K562 (cell line): ENCODE results near the gene GNG3. TPM values are rescaled to one million over a fixed set of nuclear protein-coding genes. Genes with fewer than 3 reads are reported as not detected.

Experiments used
- ATAC-seq: fragments of 200-7000 bp; cut with Tn5 transposase; 3 replicates; pipeline ENCODE4 v1.9.1; 2020; ENCODE audit warnings: moderate library complexity
- BruUV-seq: library from RNA; stranded (reverse); fragments of 400-500 nt; replicated peaks from 2 replicates; lab custom pipeline; 2021; lab: Mats Ljungman, UMichigan
- CTCF ChIA-PET: fragments of 300-600 bp; formaldehyde crosslinking; extraction: SDS; loops from one replicate; lab custom pipeline; 2021; ENCODE audit warnings: low intra/inter-chr PET ratio; lab: Yijun Ruan, JAX
- POLR2A ChIA-PET: fragments of 300-600, 350-650 bp; sonication (Branson Sonifier 250); formaldehyde crosslinking; extraction: SDS; loops from one replicate; lab custom pipeline; 2021; ENCODE audit warnings: antibody characterized with exemption, inconsistent platforms; lab: Yijun Ruan, JAX
- DNase-seq, 4 experiments: peaks; one replicate each; pipeline versions ENCODE4 v3.0.0 to v3.0.0-alpha.2; 2011 to 2018; ENCODE audit warnings: low spot score in 3 of 4, mixed read lengths in 3 of 4; ENCODE audit errors: extremely low read depth in 1 of 4
- FAIRE-seq: peaks from 2 replicates; lab custom pipeline; 2011; peaks lifted over from hg19 to GRCh38; lab: Jason Lieb, UNC
- H2AFZ ChIP-seq: 2 replicates; pipeline ENCODE4 v1.6.0; 2011; ENCODE audit warnings: low read depth, low read length, control low read depth, inconsistent platforms
- H3K27ac ChIP-seq: fragments of 200-600 bp; 3 replicates; pipeline ENCODE4 v1.8.0; 2011; ENCODE audit warnings: low read depth, mild to moderate bottlenecking, control low read depth, inconsistent platforms, low read length, moderate library complexity, mixed read lengths; ENCODE audit errors: extremely low read depth
- H3K27me3 ChIP-seq, 2 experiments: fragments of 300-600 bp in 1 of 2; 2 replicates in 1 of 2; 3 replicates in 1 of 2; pipeline versions ENCODE4 v1.6.0 to v1.8.0; 2011; ENCODE audit warnings: inconsistent platforms in 2 of 2, low read length in 2 of 2, mild to moderate bottlenecking in 1 of 2, mixed read lengths in 1 of 2, moderate library complexity in 1 of 2; ENCODE audit not compliant: control insufficient read depth in 2 of 2, insufficient read depth in 2 of 2
- H3K36me3 ChIP-seq: fragments of 300-600 bp; 3 replicates; pipeline ENCODE4 v1.8.0; 2011; ENCODE audit warnings: mild to moderate bottlenecking, low read length, inconsistent platforms; ENCODE audit not compliant: control insufficient read depth, insufficient read depth
- H3K4me1 ChIP-seq, 2 experiments: fragments of 200-600 bp in 1 of 2; replicated peaks in 1 of 2; 2 replicates in 1 of 2; 3 replicates in 1 of 2; pipeline versions ENCODE4 v1.5.1 to v1.8.0; 2011; ENCODE audit warnings: inconsistent platforms in 2 of 2, low read length in 2 of 2, mild to moderate bottlenecking in 1 of 2, mixed read lengths in 1 of 2, moderate library complexity in 1 of 2; ENCODE audit not compliant: control insufficient read depth in 2 of 2, insufficient read depth in 2 of 2
- H3K4me2 ChIP-seq: 2 replicates; pipeline ENCODE4 v1.6.1; 2011; ENCODE audit warnings: low read length, control low read depth, inconsistent platforms, mixed read lengths; ENCODE audit not compliant: insufficient read depth
- H3K4me3 ChIP-seq: fragments of 200-600 bp; sonication (generic), shearing (Covaris generic); 2 replicates; pipeline ENCODE4 v1.5.1; 2016; ENCODE audit warnings: control low read depth, inconsistent platforms
- H3K79me2 ChIP-seq: fragments of 200-600 bp; 3 replicates; pipeline ENCODE4 v1.8.0; 2011; ENCODE audit warnings: low read length, inconsistent platforms; ENCODE audit not compliant: control insufficient read depth, insufficient read depth
- H3K9ac ChIP-seq, 2 experiments: 2 replicates each; pipeline versions ENCODE4 v1.6.0 to v1.6.1; 2011; ENCODE audit warnings: low read depth in 2 of 2, low read length in 2 of 2, control low read depth in 1 of 2, inconsistent platforms in 1 of 2, mild to moderate bottlenecking in 1 of 2, mixed read lengths in 1 of 2; ENCODE audit not compliant: insufficient read depth in 1 of 2
- H3K9me1 ChIP-seq: one replicate; pipeline ENCODE4 v1.6.0; 2011; ENCODE audit warnings: inconsistent platforms, mild to moderate bottlenecking, low read length, moderate library complexity; ENCODE audit not compliant: control insufficient read depth, insufficient read depth
- H3K9me3 ChIP-seq: replicated peaks from 2 replicates; pipeline ENCODE4 v1.5.1; 2011; ENCODE audit warnings: low read depth, low read length, inconsistent platforms; ENCODE audit not compliant: control insufficient read depth, insufficient read depth
- H4K20me1 ChIP-seq: replicated peaks from 2 replicates; pipeline ENCODE4 v1.6.1; 2011; ENCODE audit warnings: low read length, inconsistent platforms, mixed read lengths; ENCODE audit not compliant: control insufficient read depth, insufficient read depth
- TEAD1 ChIP-seq, 2 experiments: fragments of 450-650 bp in 1 of 2; sonication (generic) in 1 of 2; formaldehyde crosslinking; IDR thresholded peaks; 2 replicates each; pipeline versions ENCODE4 v1.4.0 to v1.8.0; 2020 to 2022; ENCODE audit warnings: mild to moderate bottlenecking in 2 of 2, missing genetic modification reagents in 1 of 2
- ZNF407 ChIP-seq: fragments of 450-650 bp; IDR thresholded peaks from 2 replicates; pipeline ENCODE4 v1.6.1; 2016; ENCODE audit warnings: low read depth
- WGBS: fragments of 100-300 bp; shearing (Covaris generic); methylation state at CpG from one replicate; pipeline ENCODE4 v1.1.6; 2016; ENCODE audit warnings: low coverage, mixed read lengths; ENCODE audit not compliant: insufficient coverage; ENCODE audit errors: missing lambda C conversion rate; 5-methylcytosine and 5-hydroxymethylcytosine counted together
- in situ Hi-C: fragments of 300-500 bp; cut with MboI; formaldehyde crosslinking; loops from 4 replicates; pipeline ENCODE4 v1.15.0; 2018; ENCODE audit warnings: inconsistent platforms, mixed read lengths
- intact Hi-C: fragments of 100-400 bp; cut with micrococcal nuclease; formaldehyde crosslinking; loops from 2 replicates; pipeline ENCODE4 v1.14.2; 2022
- polyA plus RNA-seq, 8 experiments: library from polyadenylated mRNA; depleted of rRNA in 4 of 8; stranded (reverse) in 5 of 8; unstranded in 3 of 8; fragments of >200 nt; fragmentation: Nextera tagmentation in 2 of 8; fragmentation: Illumina TruSeq in 1 of 8; extraction: Ambion mirVana in 2 of 8; extraction: Trizol in 1 of 8; gene quantifications; 2 replicates each; pipeline versions ENCODE4 v1.2.1 to v1.2.3, GENCODE V29; 2011 to 2014; ENCODE audit warnings: inconsistent platforms in 1 of 8, missing spikeins in 1 of 8
- total RNA-seq, 7 experiments: library from RNA; depleted of rRNA in 6 of 7; stranded (reverse); fragments of >200 nt in 6 of 7; fragmentation: Illumina TruSeq in 2 of 7; extraction: Trizol in 2 of 7; gene quantifications; 2 replicates each; pipeline versions ENCODE4 v1.2.1 to v1.2.3, GENCODE V29; 2011 to 2021; ENCODE audit warnings: low replicate concordance in 1 of 7
- TF ChIP-seq, protein P1 (sequence below): sonication (generic); formaldehyde crosslinking; IDR thresholded peaks from 2 replicates; pipeline ENCODE4 v1.8.0; 2023; ENCODE audit warnings: mild to moderate bottlenecking, missing genetic modification reagents
- TF ChIP-seq, protein P2 (sequence below): sonication (generic); IDR thresholded peaks from 2 replicates; pipeline ENCODE4 v1.6.1; 2016

Gene GNG3
- total and polyA plus RNA-seq, 9 of the 15 experiments (the other 6 are each of a cell fraction or from before 2014, with no cell fraction given): 0.07 TPM; not detected in 8

DNA sequence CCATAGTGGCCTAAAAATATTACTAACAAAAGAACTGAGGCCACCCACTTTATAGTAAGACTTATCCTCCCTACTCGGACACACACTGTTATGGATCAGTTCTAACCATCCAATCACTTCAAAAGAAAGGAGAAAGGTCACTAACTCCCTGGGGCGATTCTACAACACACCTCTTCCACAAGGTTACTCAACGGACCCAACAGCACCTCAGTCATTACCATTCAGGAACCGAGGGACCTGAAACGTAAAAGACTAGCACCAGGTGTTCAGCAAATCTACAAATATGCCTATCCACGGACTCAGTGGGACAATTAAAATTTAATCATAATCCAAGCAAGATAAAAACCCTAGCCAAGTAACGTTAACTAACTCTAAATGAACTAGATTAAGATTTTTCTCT is 18.2 kb downstream of the GNG3 start:
- TSS peak; percentile 43 for BruUV-seq
- no peaks in the 10 kb centered on the region for H3K9me1 ChIP-seq
- FAIRE-seq (no peak), DNase-seq (peak in 1 of 4 experiments; percentile 32), ATAC-seq (no peak)
- peaks cover 60% of the 10 kb centered on the region for H3K36me3 ChIP-seq
- H3K4me2 ChIP-seq: peak overlapping the region; percentile 100
- peak overlapping the region; percentile 90 for H3K4me3 ChIP-seq
- WGBS: 0% methylated on average over 7 of the region's 7 CpGs
- peak overlapping the region; percentile 99 for H3K27ac ChIP-seq
- peaks cover 86% of the 10 kb centered on the region for H3K79me2 ChIP-seq
- POLR2A ChIA-PET: interaction anchor here (0.8 to 4.5 kb wide), 9 partner anchors 8 to 134 kb away, joined by 3 to 31 read pairs (median 4); partner anchors contain the start of genes BSCL2, GANAB, GNG3 and LBHD1
- no peaks in the 10 kb centered on the region for H3K27me3 ChIP-seq
- H3K9me3 ChIP-seq: no peaks in the 10 kb centered on the region
- no peak overlapping the region for H2AFZ ChIP-seq
- CTCF ChIA-PET: interaction anchor here (0.6 kb wide), 1 partner anchor 80 kb away, joined by 5 read pairs; the partner anchor contains the start of gene NXF1
- H3K4me1 ChIP-seq: peaks cover 13 to 19% of the 10 kb centered on the region in 2 experiments; a peak in 4 of 5 replicates
- intact Hi-C loops: loop anchor here (2.0 to 10.0 kb wide), 6 partner anchors 19 to 137 kb away; partner anchors contain the start of genes BSCL2, GNG3, POLR2G and TMEM179B
- TF ChIP-seq, protein P1, sequence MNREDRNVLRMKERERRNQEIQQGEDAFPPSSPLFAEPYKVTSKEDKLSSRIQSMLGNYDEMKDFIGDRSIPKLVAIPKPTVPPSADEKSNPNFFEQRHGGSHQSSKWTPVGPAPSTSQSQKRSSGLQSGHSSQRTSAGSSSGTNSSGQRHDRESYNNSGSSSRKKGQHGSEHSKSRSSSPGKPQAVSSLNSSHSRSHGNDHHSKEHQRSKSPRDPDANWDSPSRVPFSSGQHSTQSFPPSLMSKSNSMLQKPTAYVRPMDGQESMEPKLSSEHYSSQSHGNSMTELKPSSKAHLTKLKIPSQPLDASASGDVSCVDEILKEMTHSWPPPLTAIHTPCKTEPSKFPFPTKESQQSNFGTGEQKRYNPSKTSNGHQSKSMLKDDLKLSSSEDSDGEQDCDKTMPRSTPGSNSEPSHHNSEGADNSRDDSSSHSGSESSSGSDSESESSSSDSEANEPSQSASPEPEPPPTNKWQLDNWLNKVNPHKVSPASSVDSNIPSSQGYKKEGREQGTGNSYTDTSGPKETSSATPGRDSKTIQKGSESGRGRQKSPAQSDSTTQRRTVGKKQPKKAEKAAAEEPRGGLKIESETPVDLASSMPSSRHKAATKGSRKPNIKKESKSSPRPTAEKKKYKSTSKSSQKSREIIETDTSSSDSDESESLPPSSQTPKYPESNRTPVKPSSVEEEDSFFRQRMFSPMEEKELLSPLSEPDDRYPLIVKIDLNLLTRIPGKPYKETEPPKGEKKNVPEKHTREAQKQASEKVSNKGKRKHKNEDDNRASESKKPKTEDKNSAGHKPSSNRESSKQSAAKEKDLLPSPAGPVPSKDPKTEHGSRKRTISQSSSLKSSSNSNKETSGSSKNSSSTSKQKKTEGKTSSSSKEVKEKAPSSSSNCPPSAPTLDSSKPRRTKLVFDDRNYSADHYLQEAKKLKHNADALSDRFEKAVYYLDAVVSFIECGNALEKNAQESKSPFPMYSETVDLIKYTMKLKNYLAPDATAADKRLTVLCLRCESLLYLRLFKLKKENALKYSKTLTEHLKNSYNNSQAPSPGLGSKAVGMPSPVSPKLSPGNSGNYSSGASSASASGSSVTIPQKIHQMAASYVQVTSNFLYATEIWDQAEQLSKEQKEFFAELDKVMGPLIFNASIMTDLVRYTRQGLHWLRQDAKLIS (CRISPR knock-in tag): 0 out of 2 replicates have a peak, but pooled peaks have one; percentile 13
- TF ChIP-seq TEAD1 (CRISPR knock-in tag; IDR thresholded peaks at IDR 0.05): no peak
- TF ChIP-seq, protein P2, sequence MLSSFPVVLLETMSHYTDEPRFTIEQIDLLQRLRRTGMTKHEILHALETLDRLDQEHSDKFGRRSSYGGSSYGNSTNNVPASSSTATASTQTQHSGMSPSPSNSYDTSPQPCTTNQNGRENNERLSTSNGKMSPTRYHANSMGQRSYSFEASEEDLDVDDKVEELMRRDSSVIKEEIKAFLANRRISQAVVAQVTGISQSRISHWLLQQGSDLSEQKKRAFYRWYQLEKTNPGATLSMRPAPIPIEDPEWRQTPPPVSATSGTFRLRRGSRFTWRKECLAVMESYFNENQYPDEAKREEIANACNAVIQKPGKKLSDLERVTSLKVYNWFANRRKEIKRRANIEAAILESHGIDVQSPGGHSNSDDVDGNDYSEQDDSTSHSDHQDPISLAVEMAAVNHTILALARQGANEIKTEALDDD: peak; percentile 78
- TF ChIP-seq ZNF407: no peak
- in situ Hi-C loops: no loop called here
- peaks cover 6% of the 10 kb centered on the region; the same call in 1 of the 2 replicates for H4K20me1 ChIP-seq
- peak overlapping the region; percentile 98 to 100 for H3K9ac ChIP-seq
